Fibroblast of lung (primary cell): ENCODE data around the gene GPAT2. TPM values are rescaled to one million over a fixed set of nuclear protein-coding genes. Genes with fewer than 3 reads are reported as not detected.
"Not testable (repeated sequence)": the region's sequence is repeated elsewhere in the genome, so short reads cannot be mapped to it uniquely, and the experiment has no call there.

Source experiments
- DNase-seq, 2 donors: peaks; one replicate each; pipeline versions ENCODE4 v3.0.0 to v3.0.0-alpha.2; 2010; ENCODE audit warnings: low read depth in 2 of 2
- H2AFZ ChIP-seq: 2 replicates; pipeline ENCODE4 v1.5.1; 2012; ENCODE audit warnings: low read length, control low read depth, inconsistent platforms
- H3K27ac ChIP-seq: 2 replicates; pipeline ENCODE4 v1.5.1; 2011; ENCODE audit warnings: low read length, control low read depth; ENCODE audit not compliant: insufficient read depth
- H3K27me3 ChIP-seq: 2 replicates; pipeline ENCODE4 v1.5.1; 2011; ENCODE audit warnings: mild to moderate bottlenecking, low read length; ENCODE audit not compliant: control insufficient read depth, insufficient read depth
- H3K36me3 ChIP-seq: 2 replicates; pipeline ENCODE4 v1.5.1; 2011; ENCODE audit warnings: low read length; ENCODE audit not compliant: control insufficient read depth, insufficient read depth
- H3K4me1 ChIP-seq: 2 replicates; pipeline ENCODE4 v1.5.1; 2011; ENCODE audit warnings: low read length; ENCODE audit not compliant: control insufficient read depth, insufficient read depth; ENCODE audit errors: extremely low read depth
- H3K4me2 ChIP-seq: 2 replicates; pipeline ENCODE4 v1.5.1; 2011; ENCODE audit warnings: low read length, control low read depth; ENCODE audit not compliant: insufficient read depth; ENCODE audit errors: extremely low read depth
- H3K4me3 ChIP-seq, 4 experiments: fragments of 200-600 bp in 1 of 4; sonication (generic) in 1 of 4; replicated peaks in 1 of 4; 2 replicates each; pipeline ENCODE4 v1.5.1; 2011 to 2016; ENCODE audit warnings: low read length in 4 of 4, low read depth in 3 of 4, mild to moderate bottlenecking in 3 of 4, control low read depth in 2 of 4, inconsistent platforms in 1 of 4, mixed read lengths in 1 of 4; ENCODE audit not compliant: insufficient read depth in 1 of 4; ENCODE audit errors: control extremely low read depth in 1 of 4
- H3K79me2 ChIP-seq: 2 replicates; pipeline ENCODE4 v1.5.1; 2012; ENCODE audit warnings: mild to moderate bottlenecking, low read length, inconsistent platforms; ENCODE audit not compliant: control insufficient read depth, insufficient read depth
- H3K9ac ChIP-seq: 2 replicates; pipeline ENCODE4 v1.5.1; 2011; ENCODE audit warnings: mild to moderate bottlenecking, low read length, control low read depth; ENCODE audit not compliant: insufficient read depth
- H3K9me3 ChIP-seq: 2 replicates; pipeline ENCODE4 v1.5.1; 2012; ENCODE audit warnings: low read depth, low read length; ENCODE audit not compliant: control insufficient read depth, insufficient read depth
- H4K20me1 ChIP-seq: 2 replicates; pipeline ENCODE4 v1.5.1; 2011; ENCODE audit warnings: low read length; ENCODE audit not compliant: control insufficient read depth, insufficient read depth; ENCODE audit errors: extremely low read depth
- CTCF ChIP-seq, 2 donors: IDR thresholded peaks in 1 of 2; conservative IDR thresholded peaks in 1 of 2; 1 replicate in 1 of 2; 2 replicates in 1 of 2; pipeline ENCODE4 v1.5.1; 2011 to 2012; ENCODE audit warnings: low read length in 2 of 2, control low read depth in 1 of 2, inconsistent platforms in 1 of 2, low read depth in 1 of 2, mild to moderate bottlenecking in 1 of 2
- polyA plus RNA-seq, 2 donors: library from polyadenylated mRNA; depleted of rRNA in 1 of 2; stranded (reverse) in 1 of 2; unstranded in 1 of 2; fragments of >200 nt; gene quantifications; 2 replicates each; pipeline ENCODE4 v1.2.1, GENCODE V29; 2011 to 2012; ENCODE audit warnings: missing spikeins in 1 of 2
- total RNA-seq: library from RNA; depleted of rRNA; stranded (reverse); fragments of >200 nt; gene quantifications from 2 replicates; pipeline ENCODE4 v1.2.1, GENCODE V29; 2014

The GPAT2 gene
- total and polyA plus RNA-seq, 2 donors (not counting 1 experiment from before 2014, with no cell fraction given) = 1.1 to 2.8 TPM

- H3K27ac ChIP-seq, H4K20me1 ChIP-seq, H3K4me1 ChIP-seq, H3K9me3 ChIP-seq, H3K27me3 ChIP-seq, H3K79me2 ChIP-seq, H2AFZ ChIP-seq, H3K36me3 ChIP-seq, H3K4me2 ChIP-seq, H3K9ac ChIP-seq, H3K4me3 ChIP-seq: not testable (repeated sequence)
- peak; percentile 35 to 38 for TF ChIP-seq CTCF (conservative IDR thresholded peaks at IDR 0.05 in 1 of 2, IDR thresholded peaks at IDR 0.05 in 1 of 2; ENCODE audit: low read depth in 1 of 2, low read length in 2 of 2)
- DNase-seq = peak; percentile 73 to 76
These were observed 28.6 kb upstream of the GPAT2 start for GRCh38 chr2:96063116-96063899.

- not testable (repeated sequence) for H3K9me3 ChIP-seq, H3K36me3 ChIP-seq, H4K20me1 ChIP-seq, H3K27ac ChIP-seq, H3K79me2 ChIP-seq, DNase-seq, H3K4me2 ChIP-seq, H2AFZ ChIP-seq, H3K27me3 ChIP-seq, H3K4me3 ChIP-seq, H3K4me1 ChIP-seq, H3K9ac ChIP-seq
These were observed 27.8 kb upstream of the GPAT2 start for GRCh38 chr2:96062483-96062882.

GRCh38 chr2:96061901-96062300, 27.2 kb upstream of the GPAT2 start:
- not testable (repeated sequence) for H3K36me3 ChIP-seq, H3K79me2 ChIP-seq, H2AFZ ChIP-seq, H3K4me3 ChIP-seq, H3K9ac ChIP-seq, DNase-seq, H3K27me3 ChIP-seq, H3K4me1 ChIP-seq, H4K20me1 ChIP-seq, H3K9me3 ChIP-seq, H3K4me2 ChIP-seq, H3K27ac ChIP-seq

GRCh38 chr2:96061197-96061817, 26.6 kb upstream of the GPAT2 start:
- H4K20me1 ChIP-seq, H3K4me3 ChIP-seq, H3K9ac ChIP-seq, DNase-seq, H3K4me2 ChIP-seq, H3K79me2 ChIP-seq, H3K4me1 ChIP-seq, H3K27ac ChIP-seq, H3K9me3 ChIP-seq, H3K27me3 ChIP-seq, H2AFZ ChIP-seq, H3K36me3 ChIP-seq: not testable (repeated sequence)

GRCh38 chr2:96060325-96060724, 25.6 kb upstream of the GPAT2 start:
- not testable (repeated sequence) for H3K4me3 ChIP-seq, H3K4me1 ChIP-seq, H4K20me1 ChIP-seq, H3K4me2 ChIP-seq, H3K27ac ChIP-seq, DNase-seq, H3K79me2 ChIP-seq, H3K9me3 ChIP-seq, H3K27me3 ChIP-seq, H2AFZ ChIP-seq, H3K9ac ChIP-seq, H3K36me3 ChIP-seq

GRCh38 chr2:96059443-96059842, 24.7 kb upstream of the GPAT2 start:
- not testable (repeated sequence) for H2AFZ ChIP-seq, H3K36me3 ChIP-seq

More at GRCh38 chr2:96059443-96059842, 24.7 kb upstream of the GPAT2 start:
- H3K27ac ChIP-seq, H3K9me3 ChIP-seq, H3K27me3 ChIP-seq, DNase-seq, H3K4me3 ChIP-seq, H4K20me1 ChIP-seq, H3K79me2 ChIP-seq, H3K9ac ChIP-seq, H3K4me1 ChIP-seq, H3K4me2 ChIP-seq: not testable (repeated sequence)
